Activated CD4-positive, CD25-positive, alpha-beta regulatory T cell treated with anti-CD3 and anti-CD28 coated beads, Interleukin-2, amount 50 U/mL, for 24 hours (primary cell): ENCODE measurements around the gene ZNF264.

Source experiments
- ATAC-seq, 2 donors: fragments of 150-1000 bp; cut with Tn5 transposase; one replicate each; pipeline ENCODE4 v1.10.0; 2021; ENCODE audit warnings: mild to moderate bottlenecking in 1 of 2, moderate library complexity in 1 of 2

The ZNF264 gene

GRCh38 chr19:57245959-57246358 is 54.7 kb downstream of the ZNF264 start:
- ATAC-seq = no peak

GRCh38 chr19:57248646-57249045 is 57.3 kb downstream of the ZNF264 start:
- ATAC-seq = no peak

- no peak for ATAC-seq
Observed at GRCh38 chr19:57249329-57249728, 58.0 kb downstream of the ZNF264 start.

GRCh38 chr19:57253767-57254166 is 62.5 kb downstream of the ZNF264 start:
- peak in 1 of 2 donors; percentile 51 for ATAC-seq

- ATAC-seq = no peak
Observed at GRCh38 chr19:57262044-57262443, 70.7 kb downstream of the ZNF264 start.

- no peak for ATAC-seq
Observed at GRCh38 chr19:57263244-57263741, 72.0 kb downstream of the ZNF264 start.

GRCh38 chr19:57267291-57267690 is 76.0 kb downstream of the ZNF264 start:
- ATAC-seq = no peak

GRCh38 chr19:57269515-57270250 is 78.4 kb downstream of the ZNF264 start:
- ATAC-seq = peak; percentile 72 to 85

GRCh38 chr19:57271280-57271679 is 80.0 kb downstream of the ZNF264 start:
- no peak for ATAC-seq
